Measurements from ENCODE around the gene C6orf132. TPM values are rescaled to one million over a fixed set of nuclear protein-coding genes. Genes with fewer than 3 reads are reported as not detected.

Gene C6orf132
- total RNA-seq, 2 donors from 2014 or later = 0.54 to 2.4 TPM

GRCh38 chr6:42068872-42069522 is 73.4 kb downstream of the C6orf132 start:
- H3K4me3 ChIP-seq = no peak overlapping the region
- no peaks in the 10 kb centered on the region for H3K4me1 ChIP-seq (ENCODE audit: control insufficient read depth in 1 of 2, low read depth in 2 of 2)
- TF ChIP-seq CTCF (IDR thresholded peaks at IDR 0.05) = no peak
- H3K27ac ChIP-seq = no peak overlapping the region
- H3K36me3 ChIP-seq = peaks cover 47% of the 10 kb centered on the region
- H3K27me3 ChIP-seq (replicated peaks; ENCODE audit: insufficient read depth) = no peaks in the 10 kb centered on the region
- no peaks in the 10 kb centered on the region for H3K9me3 ChIP-seq
- DNase-seq (ENCODE audit: low spot score) (no peak), ATAC-seq (ENCODE audit: insufficient number of reproducible peaks, low FRiP score, low read depth) (no peak)

GRCh38 chr6:42068173-42068572 is 74.2 kb downstream of the C6orf132 start:
- Histone ChIP-seq H3K4me1 (ENCODE audit: control insufficient read depth in 1 of 2, low read depth in 2 of 2) (no peaks in the 10 kb centered on the region), H3K27me3 (replicated peaks; ENCODE audit: insufficient read depth) (no peaks in the 10 kb centered on the region), H3K9me3 (no peaks in the 10 kb centered on the region), H3K36me3 (peaks cover 46% of the 10 kb centered on the region), H3K4me3 (no peak overlapping the region), H3K27ac (no peak overlapping the region)
- no peak for ATAC-seq (ENCODE audit: insufficient number of reproducible peaks, low FRiP score, low read depth)
- DNase-seq (ENCODE audit: low spot score) = no peak
- no peak for TF ChIP-seq CTCF (IDR thresholded peaks at IDR 0.05)

GRCh38 chr6:42066156-42066675 is 76.2 kb downstream of the C6orf132 start:
- H3K4me1 ChIP-seq (ENCODE audit: control insufficient read depth in 1 of 2, low read depth in 2 of 2) = no peaks in the 10 kb centered on the region
- no peak overlapping the region for H3K4me3 ChIP-seq
- DNase-seq (ENCODE audit: low spot score) (no peak), ATAC-seq (ENCODE audit: insufficient number of reproducible peaks, low FRiP score, low read depth) (no peak)
- no peak overlapping the region for H3K27ac ChIP-seq
- TF ChIP-seq CTCF (IDR thresholded peaks at IDR 0.05) = no peak
- peaks cover 46% of the 10 kb centered on the region for H3K36me3 ChIP-seq
- no peaks in the 10 kb centered on the region for H3K27me3 ChIP-seq (replicated peaks; ENCODE audit: insufficient read depth)
- H3K9me3 ChIP-seq = no peaks in the 10 kb centered on the region

GRCh38 chr6:42059743-42060142 is 82.7 kb downstream of the C6orf132 start:
- no peak overlapping the region for H3K4me3 ChIP-seq
- peaks cover 66% of the 10 kb centered on the region for H3K36me3 ChIP-seq
- no peaks in the 10 kb centered on the region for H3K27me3 ChIP-seq (replicated peaks; ENCODE audit: insufficient read depth)
- ATAC-seq (ENCODE audit: insufficient number of reproducible peaks, low FRiP score, low read depth) (no peak), DNase-seq (ENCODE audit: low spot score) (no peak)
- H3K9me3 ChIP-seq = no peaks in the 10 kb centered on the region
- no peaks in the 10 kb centered on the region for H3K4me1 ChIP-seq (ENCODE audit: control insufficient read depth in 1 of 2, low read depth in 2 of 2)
- no peak overlapping the region for H3K27ac ChIP-seq
- no peak for TF ChIP-seq CTCF (IDR thresholded peaks at IDR 0.05)

- Histone ChIP-seq H3K4me1 (ENCODE audit: control insufficient read depth in 1 of 2, low read depth in 2 of 2) (peaks cover 25 to 46% of the 10 kb centered on the region in 2 donors), H3K27ac (no peak overlapping the region), H3K36me3 (peaks cover 45% of the 10 kb centered on the region), H3K4me3 (no peak overlapping the region), H3K9me3 (no peaks in the 10 kb centered on the region), H3K27me3 (replicated peaks; ENCODE audit: insufficient read depth) (no peaks in the 10 kb centered on the region)
- no peak for ATAC-seq (ENCODE audit: insufficient number of reproducible peaks, low FRiP score, low read depth)
- TF ChIP-seq CTCF (IDR thresholded peaks at IDR 0.05) = no peak
- DNase-seq (ENCODE audit: low spot score) = no peak
Measured at GRCh38 chr6:42053601-42054000, 88.8 kb downstream of the C6orf132 start.
